ENCODE data around the gene CRLF3.
"Not testable (repeated sequence)": the region's sequence is repeated elsewhere in the genome, so short reads cannot be mapped to it uniquely, and the experiment has no call there.

CRLF3 gene

GRCh38 chr17:30742669-30743068, 81.8 kb downstream of the CRLF3 start:
- not testable (repeated sequence) for H3K27ac ChIP-seq (ENCODE audit: low read length); H3K9me3 ChIP-seq (ENCODE audit: control insufficient read depth in 2 of 2, low read length in 2 of 2); H3K4me3 ChIP-seq (ENCODE audit: low read length in 2 of 2); H3K27me3 ChIP-seq (ENCODE audit: control insufficient read depth in 1 of 2, insufficient read depth in 2 of 2, low read length in 2 of 2); H3K4me1 ChIP-seq (ENCODE audit: control insufficient read depth, insufficient read depth, low read length); H3K9ac ChIP-seq (ENCODE audit: low read length in 2 of 2); H3K36me3 ChIP-seq (ENCODE audit: control insufficient read depth in 2 of 2, insufficient read depth in 2 of 2, low read length in 2 of 2)

DNA sequence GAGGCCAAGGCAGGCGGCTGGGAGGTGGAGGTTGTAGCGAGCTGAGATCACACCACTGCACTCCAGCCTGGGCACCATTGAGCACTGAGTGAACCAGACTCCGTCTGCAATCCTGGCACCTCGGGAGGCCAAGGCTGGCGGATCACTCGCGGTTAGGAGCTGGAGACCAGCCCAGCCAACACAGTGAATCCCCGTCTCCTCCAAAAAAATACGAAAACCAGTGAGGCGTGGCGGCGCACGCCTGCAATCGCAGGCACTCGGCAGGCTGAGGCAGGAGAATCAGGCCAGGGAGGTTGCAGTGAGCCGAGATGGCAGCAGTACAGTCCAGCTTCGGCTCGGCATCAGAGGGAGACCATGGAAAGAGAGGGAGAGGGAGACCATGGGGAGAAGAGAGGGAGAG, 88.1 kb downstream of the CRLF3 start:
- not testable (repeated sequence) for H3K36me3 ChIP-seq (ENCODE audit: control insufficient read depth in 2 of 2, insufficient read depth in 2 of 2, low read length in 2 of 2); H3K27ac ChIP-seq (ENCODE audit: low read length); H3K27me3 ChIP-seq (ENCODE audit: control insufficient read depth in 1 of 2, insufficient read depth in 2 of 2, low read length in 2 of 2); H3K9me3 ChIP-seq (ENCODE audit: control insufficient read depth in 2 of 2, low read length in 2 of 2); H3K9ac ChIP-seq (ENCODE audit: low read length in 2 of 2); H3K4me3 ChIP-seq (ENCODE audit: low read length in 2 of 2); H3K4me1 ChIP-seq (ENCODE audit: control insufficient read depth, insufficient read depth, low read length)

DNA sequence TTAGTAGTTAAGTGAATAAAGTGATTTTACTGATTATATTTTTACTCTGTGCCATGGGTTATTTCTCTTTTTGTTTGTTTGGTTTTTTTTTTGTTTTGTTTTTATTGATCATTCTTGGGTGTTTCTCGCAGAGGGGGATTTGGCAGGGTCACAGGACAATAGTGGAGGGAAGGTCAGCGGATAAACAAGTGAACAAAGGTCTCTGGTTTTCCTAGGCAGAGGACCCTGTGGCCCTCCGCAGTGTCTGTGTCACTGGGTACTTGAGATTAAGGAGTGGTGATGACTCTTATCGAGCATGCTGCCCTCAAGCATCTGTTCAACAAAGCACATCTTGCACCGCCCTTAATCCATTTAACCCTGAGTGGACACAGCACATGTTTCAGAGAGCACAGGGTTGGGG, 88.8 kb downstream of the CRLF3 start:
- H3K9ac ChIP-seq (ENCODE audit: low read length in 2 of 2); H3K27ac ChIP-seq (ENCODE audit: low read length); H3K9me3 ChIP-seq (ENCODE audit: control insufficient read depth in 2 of 2, low read length in 2 of 2); H3K27me3 ChIP-seq (ENCODE audit: control insufficient read depth in 1 of 2, insufficient read depth in 2 of 2, low read length in 2 of 2); H3K4me3 ChIP-seq (ENCODE audit: low read length in 2 of 2); H3K4me1 ChIP-seq (ENCODE audit: control insufficient read depth, insufficient read depth, low read length); H3K36me3 ChIP-seq (ENCODE audit: control insufficient read depth in 2 of 2, insufficient read depth in 2 of 2, low read length in 2 of 2): not testable (repeated sequence)

DNA sequence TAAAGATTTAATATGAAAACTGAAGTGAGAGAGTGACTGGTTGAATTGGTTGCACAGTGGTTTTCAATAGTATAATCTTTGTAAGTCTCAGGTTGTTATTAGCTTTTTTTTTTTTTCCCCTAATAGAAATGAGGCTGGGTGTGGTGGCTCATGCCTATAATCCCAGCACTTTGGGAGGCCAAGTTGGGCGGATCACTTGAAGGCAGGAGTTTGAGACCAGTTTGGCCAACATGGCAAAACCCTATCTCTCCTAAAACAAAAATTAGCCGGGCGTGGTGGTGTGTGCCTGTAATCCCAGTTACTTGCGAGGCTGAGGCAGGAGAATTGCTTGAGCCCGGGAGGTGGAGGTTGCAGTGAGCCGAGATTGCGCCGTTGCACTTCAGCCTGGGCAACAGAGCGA, 89.3 kb downstream of the CRLF3 start:
- not testable (repeated sequence) for H3K9me3 ChIP-seq (ENCODE audit: control insufficient read depth in 2 of 2, low read length in 2 of 2); H3K27ac ChIP-seq (ENCODE audit: low read length); H3K9ac ChIP-seq (ENCODE audit: low read length in 2 of 2); H3K4me1 ChIP-seq (ENCODE audit: control insufficient read depth, insufficient read depth, low read length); H3K36me3 ChIP-seq (ENCODE audit: control insufficient read depth in 2 of 2, insufficient read depth in 2 of 2, low read length in 2 of 2); H3K27me3 ChIP-seq (ENCODE audit: control insufficient read depth in 1 of 2, insufficient read depth in 2 of 2, low read length in 2 of 2); H3K4me3 ChIP-seq (ENCODE audit: low read length in 2 of 2)

- not testable (repeated sequence) for H3K4me3 ChIP-seq (ENCODE audit: low read length in 2 of 2); H3K27ac ChIP-seq (ENCODE audit: low read length); H3K9me3 ChIP-seq (ENCODE audit: control insufficient read depth in 2 of 2, low read length in 2 of 2); H3K27me3 ChIP-seq (ENCODE audit: control insufficient read depth in 1 of 2, insufficient read depth in 2 of 2, low read length in 2 of 2); H3K4me1 ChIP-seq (ENCODE audit: control insufficient read depth, insufficient read depth, low read length); H3K9ac ChIP-seq (ENCODE audit: low read length in 2 of 2); H3K36me3 ChIP-seq (ENCODE audit: control insufficient read depth in 2 of 2, insufficient read depth in 2 of 2, low read length in 2 of 2)
Measured at GRCh38 chr17:30734153-30734552, 90.3 kb downstream of the CRLF3 start.

All from stomach smooth muscle (tissue), 2 donors.